SU-DHL-6 (cell line): ENCODE data around the gene HOXA5.

Source experiments
- H2AFZ ChIP-seq: fragments of 200-600 bp; sonication (generic); 2 replicates; pipeline ENCODE4 v1.6.1; 2014; ENCODE audit warnings: low read depth, mild to moderate bottlenecking, moderate library complexity, mixed read lengths, antibody characterized with exemption, low read length; ENCODE audit not compliant: severe bottlenecking
- H3F3A ChIP-seq: fragments of 200-600 bp; shearing (Covaris generic); 2 replicates; pipeline ENCODE4 v1.6.0; 2016; ENCODE audit warnings: antibody characterized with exemption, mild to moderate bottlenecking; ENCODE audit not compliant: insufficient read depth
- H3K27ac ChIP-seq: fragments of 200-600 bp; sonication (generic); 2 replicates; pipeline ENCODE4 v1.5.1; 2016; ENCODE audit warnings: low read depth, mild to moderate bottlenecking, low read length, moderate library complexity, mixed read lengths
- H3K27me3 ChIP-seq: fragments of 200-600 bp; sonication (generic), shearing (Covaris generic); 2 replicates; pipeline ENCODE4 v1.6.0; 2014; ENCODE audit warnings: mild to moderate bottlenecking, low read length
- H3K36me3 ChIP-seq: fragments of 200-600 bp; sonication (generic); 2 replicates; pipeline ENCODE4 v1.6.1; 2014; ENCODE audit warnings: mild to moderate bottlenecking, low read length, mixed read lengths
- H3K4me2 ChIP-seq: fragments of 300-600, 200-600 bp; shearing (Covaris generic), sonication (generic); 2 replicates; pipeline ENCODE4 v1.6.0; 2014; ENCODE audit warnings: low read length, low read depth, mild to moderate bottlenecking; ENCODE audit not compliant: poor library complexity, severe bottlenecking
- H3K4me3 ChIP-seq: fragments of 200-600 bp; sonication (generic); 2 replicates; pipeline ENCODE4 v1.5.1; 2014; ENCODE audit warnings: antibody characterized with exemption, low read length, mild to moderate bottlenecking, mixed read lengths; ENCODE audit not compliant: insufficient read depth, poor library complexity, severe bottlenecking
- H3K79me2 ChIP-seq: fragments of 200-600 bp; sonication (generic); 2 replicates; pipeline ENCODE4 v1.6.1; 2014; ENCODE audit warnings: mild to moderate bottlenecking, low read length, moderate library complexity; ENCODE audit not compliant: insufficient read depth
- H3K9ac ChIP-seq: fragments of 200-600 bp; sonication (generic); 2 replicates; pipeline ENCODE4 v1.7.0; 2014; ENCODE audit warnings: mild to moderate bottlenecking, low read length
- H3K9me2 ChIP-seq: fragments of 200-600 bp; sonication (generic); replicated peaks from 2 replicates; pipeline ENCODE4 v1.6.1; 2014; ENCODE audit warnings: low read length; ENCODE audit not compliant: insufficient read depth
- H3K9me3 ChIP-seq: fragments of 200-600 bp; sonication (generic); 2 replicates; pipeline ENCODE4 v1.6.1; 2014; ENCODE audit warnings: low read length, mixed read lengths; ENCODE audit not compliant: insufficient read depth
- H4K20me1 ChIP-seq: fragments of 200-600 bp; sonication (generic); 2 replicates; pipeline ENCODE4 v1.6.1; 2014; ENCODE audit warnings: low read depth, mild to moderate bottlenecking, antibody characterized with exemption, low read length, moderate library complexity, mixed read lengths
- EZH2phosphoT487 ChIP-seq: fragments of 200-600 bp; sonication (generic), shearing (Covaris generic); conservative IDR thresholded peaks from 2 replicates; pipeline ENCODE4 v1.6.1; 2018; ENCODE audit warnings: mild to moderate bottlenecking, antibody characterized with exemption, low read length, moderate library complexity, mixed read lengths
- TF ChIP-seq, protein P1 (sequence below): fragments of 200-600 bp; sonication (generic); IDR thresholded peaks from one replicate; pipeline ENCODE4 v1.5.1; 2017; ENCODE audit warnings: antibody characterized with exemption, mild to moderate bottlenecking, low read length, moderate library complexity; ENCODE audit not compliant: insufficient read depth, poor library complexity, severe bottlenecking

Gene HOXA5

DNA sequence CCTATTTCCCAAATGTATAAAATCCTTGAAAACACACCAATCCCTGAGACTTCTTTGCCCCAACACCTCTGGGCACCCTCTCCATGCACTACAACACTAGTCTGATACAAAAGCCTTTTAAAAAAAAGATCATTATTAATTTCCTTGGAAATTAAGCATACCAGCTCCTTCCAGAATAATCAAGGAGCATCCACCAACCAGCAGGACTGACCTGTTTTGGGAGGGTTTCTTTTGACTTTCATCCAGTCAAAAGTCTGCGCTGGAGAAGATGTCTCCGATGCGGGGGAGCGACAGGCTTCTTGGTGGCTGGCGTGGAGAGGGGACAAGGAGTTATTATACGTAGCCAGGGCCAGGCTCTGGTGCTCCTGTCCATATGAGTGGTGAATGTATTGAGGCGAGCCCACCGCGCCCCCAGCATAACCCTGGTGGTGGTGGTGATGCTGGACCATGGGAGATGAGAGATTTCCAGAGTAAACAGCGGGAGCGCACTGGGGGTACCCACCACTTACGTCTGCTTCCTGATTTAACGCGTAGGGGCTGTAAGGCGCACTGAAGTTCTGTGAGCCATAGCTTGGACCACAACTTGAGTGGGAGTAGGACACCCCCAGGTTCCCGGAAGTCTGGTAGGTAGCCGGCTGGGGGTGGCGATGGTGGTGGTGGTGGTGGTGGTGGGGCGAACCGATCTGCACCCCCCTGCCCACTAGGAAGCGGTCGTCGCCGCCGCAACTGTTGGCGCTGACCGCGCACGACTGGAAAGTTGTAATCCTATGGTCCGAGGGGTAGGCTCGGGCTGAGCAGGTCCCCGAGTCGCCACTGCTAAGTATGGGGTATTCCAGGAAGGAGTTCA, 48.2 kb downstream of the HOXA5 start:
- Histone ChIP-seq H3K27me3 (no peaks in the 10 kb centered on the region), H3K4me2 (peak overlapping the region; percentile 78), H3K4me3 (peak overlapping the region; percentile 72), H3K79me2 (peaks cover 18% of the 10 kb centered on the region), H3K9ac (peak overlapping the region; percentile 69), H3K27ac (no peak overlapping the region), H2AFZ (peak overlapping the region; percentile 79), H3F3A (peaks cover 16% of the 10 kb centered on the region; the same call in 1 of the 2 replicates), H3K36me3 (no peaks in the 10 kb centered on the region), H3K9me2 (no peaks in the 10 kb centered on the region), H3K9me3 (no peaks in the 10 kb centered on the region), H4K20me1 (no peaks in the 10 kb centered on the region)
- no peak for TF ChIP-seq EZH2phosphoT487
- TF ChIP-seq, protein P1, sequence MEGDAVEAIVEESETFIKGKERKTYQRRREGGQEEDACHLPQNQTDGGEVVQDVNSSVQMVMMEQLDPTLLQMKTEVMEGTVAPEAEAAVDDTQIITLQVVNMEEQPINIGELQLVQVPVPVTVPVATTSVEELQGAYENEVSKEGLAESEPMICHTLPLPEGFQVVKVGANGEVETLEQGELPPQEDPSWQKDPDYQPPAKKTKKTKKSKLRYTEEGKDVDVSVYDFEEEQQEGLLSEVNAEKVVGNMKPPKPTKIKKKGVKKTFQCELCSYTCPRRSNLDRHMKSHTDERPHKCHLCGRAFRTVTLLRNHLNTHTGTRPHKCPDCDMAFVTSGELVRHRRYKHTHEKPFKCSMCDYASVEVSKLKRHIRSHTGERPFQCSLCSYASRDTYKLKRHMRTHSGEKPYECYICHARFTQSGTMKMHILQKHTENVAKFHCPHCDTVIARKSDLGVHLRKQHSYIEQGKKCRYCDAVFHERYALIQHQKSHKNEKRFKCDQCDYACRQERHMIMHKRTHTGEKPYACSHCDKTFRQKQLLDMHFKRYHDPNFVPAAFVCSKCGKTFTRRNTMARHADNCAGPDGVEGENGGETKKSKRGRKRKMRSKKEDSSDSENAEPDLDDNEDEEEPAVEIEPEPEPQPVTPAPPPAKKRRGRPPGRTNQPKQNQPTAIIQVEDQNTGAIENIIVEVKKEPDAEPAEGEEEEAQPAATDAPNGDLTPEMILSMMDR: no peak

DNA sequence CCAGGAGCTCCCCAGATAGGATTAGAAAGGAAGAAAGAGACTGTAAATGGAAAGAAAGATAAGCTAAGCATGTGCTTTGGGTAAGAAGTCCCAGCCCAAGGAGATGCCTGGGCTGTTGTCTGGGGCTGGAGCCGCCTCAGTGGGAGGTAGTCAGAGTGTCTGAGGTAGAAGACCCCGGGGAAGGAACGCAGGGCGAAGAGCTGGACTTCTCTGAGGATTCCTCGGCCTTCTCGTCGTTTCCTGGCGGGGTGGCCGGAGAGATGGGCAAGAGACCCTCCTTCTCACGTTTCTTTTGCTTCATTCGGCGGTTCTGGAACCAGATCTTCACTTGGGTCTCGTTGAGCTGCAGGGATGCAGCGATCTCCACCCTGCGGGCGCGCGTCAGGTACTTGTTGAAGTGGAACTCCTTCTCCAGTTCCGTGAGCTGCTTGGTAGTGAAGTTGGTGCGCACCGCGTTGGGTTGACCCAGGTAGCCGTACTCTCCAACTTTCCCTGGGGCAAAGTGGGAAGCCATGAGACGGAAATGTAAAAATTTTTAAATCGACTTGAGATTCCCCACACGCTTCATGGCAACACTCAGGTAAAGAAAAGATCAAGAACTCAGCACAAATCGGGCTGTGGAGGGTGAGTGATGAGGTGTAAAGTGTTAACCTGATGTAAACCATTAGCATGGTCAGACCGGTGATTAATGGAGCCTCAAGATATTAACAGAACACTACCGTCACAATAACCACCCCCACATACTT, 49.0 kb downstream of the HOXA5 start:
- no peaks in the 10 kb centered on the region for H3K9me2 ChIP-seq
- no peak overlapping the region for H2AFZ ChIP-seq
- H3F3A ChIP-seq: peaks cover 8% of the 10 kb centered on the region; the same call in 1 of the 2 replicates
- H3K4me2 ChIP-seq: peak overlapping the region; percentile 78
- no peaks in the 10 kb centered on the region for H3K27me3 ChIP-seq
- no peaks in the 10 kb centered on the region for H3K9me3 ChIP-seq
- H3K36me3 ChIP-seq: no peaks in the 10 kb centered on the region
- no peaks in the 10 kb centered on the region for H4K20me1 ChIP-seq
- H3K4me3 ChIP-seq: peak overlapping the region; percentile 72
- peaks cover 18% of the 10 kb centered on the region for H3K79me2 ChIP-seq
- H3K9ac ChIP-seq: peak overlapping the region; percentile 69; the same call in 1 of the 2 replicates
- H3K27ac ChIP-seq: no peak overlapping the region
- TF ChIP-seq, protein P1: no peak
- TF ChIP-seq EZH2phosphoT487: no peak

DNA sequence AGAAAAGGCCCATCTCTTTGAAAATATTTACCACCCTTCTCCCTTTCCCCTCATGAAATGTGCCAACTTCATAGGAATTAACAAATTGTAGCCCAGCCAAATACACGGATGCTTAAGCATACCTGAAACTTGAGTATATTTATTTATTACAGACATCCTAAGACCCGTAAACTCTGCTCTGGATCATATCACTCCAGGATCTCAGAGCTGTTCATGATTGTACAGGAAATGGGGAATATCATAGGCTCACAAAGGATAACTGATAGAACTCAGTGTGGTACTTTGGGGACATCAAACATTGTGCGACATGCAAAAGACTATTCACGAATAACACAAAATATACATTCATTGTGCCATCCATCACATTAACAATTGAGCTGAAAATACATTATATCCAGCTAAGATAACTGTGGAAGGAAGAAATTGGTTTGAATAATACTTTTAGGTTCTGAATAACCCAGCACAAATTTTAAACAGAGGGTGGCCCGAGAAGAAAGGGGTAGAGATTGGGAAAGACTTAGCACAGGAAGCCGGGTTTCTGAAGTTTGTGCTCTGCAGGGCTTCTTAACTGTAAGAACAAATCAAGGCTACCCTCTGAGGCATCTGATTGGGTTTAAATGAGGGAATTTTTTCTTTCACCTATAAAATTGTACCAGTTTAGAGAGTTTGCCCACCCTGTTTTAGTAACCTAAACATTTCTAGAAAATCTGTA, 50.1 kb downstream of the HOXA5 start:
- TF ChIP-seq EZH2phosphoT487: no peak
- TF ChIP-seq, protein P1: no peak
- Histone ChIP-seq H2AFZ (no peak overlapping the region), H3K27me3 (no peaks in the 10 kb centered on the region), H3K9ac (no peak overlapping the region), H3K4me2 (no peak overlapping the region), H3K4me3 (no peak overlapping the region), H3K9me3 (no peaks in the 10 kb centered on the region), H4K20me1 (no peaks in the 10 kb centered on the region), H3K27ac (no peak overlapping the region), H3K36me3 (no peaks in the 10 kb centered on the region), H3K9me2 (no peaks in the 10 kb centered on the region), H3K79me2 (peaks cover 18% of the 10 kb centered on the region), H3F3A (0 out of 2 replicates have a peak, but pooled peaks cover 5% of the 10 kb centered on the region)
